ENCODE results near the gene DENND1B.
A peak's percentile ranks its signal among the peaks of the same experiment; 100 is the strongest.

The DENND1B gene

DNA sequence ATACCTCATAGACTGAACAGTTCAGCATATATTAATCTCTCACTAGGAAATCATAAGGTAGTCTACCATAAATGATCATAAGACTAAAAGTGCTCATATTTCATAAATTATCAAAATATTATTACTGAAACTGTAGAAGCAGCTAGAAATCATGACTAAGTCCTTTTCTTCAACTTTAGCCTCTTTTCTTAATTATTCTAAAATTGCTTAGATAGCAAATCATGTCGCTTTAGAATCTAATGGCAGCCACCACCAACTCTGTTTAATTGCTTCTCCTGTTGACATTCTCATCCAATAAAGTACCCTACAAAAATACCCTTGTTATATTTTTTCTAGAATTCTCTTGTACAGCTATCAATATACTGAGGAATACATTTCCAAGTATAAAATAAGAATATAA is 102.9 kb downstream of the DENND1B start:
- Histone ChIP-seq H3K4me2 (ENCODE audit: low read depth, low read length, poor library complexity, severe bottlenecking) (no peak overlapping the region), H2AFZ (ENCODE audit: low read length) (no peak overlapping the region), H3K4me3 (ENCODE audit: low read length, poor library complexity, severe bottlenecking) (no peak overlapping the region), H3F3A (ENCODE audit: low read depth) (no peaks in the 10 kb centered on the region; the same call in 1 of the 2 replicates), H3K36me3 (ENCODE audit: insufficient read depth, low read length) (no peaks in the 10 kb centered on the region), H3K9me2 (replicated peaks; ENCODE audit: low read depth, low read length) (no peaks in the 10 kb centered on the region), H3K79me2 (ENCODE audit: insufficient read depth, low read length) (peaks cover 38% of the 10 kb centered on the region), H3K4me1 (ENCODE audit: insufficient read depth, low read length, poor library complexity, severe bottlenecking) (peaks cover 34% of the 10 kb centered on the region), H4K20me1 (ENCODE audit: insufficient read depth, low read length, poor library complexity, severe bottlenecking) (peaks cover 8% of the 10 kb centered on the region), H3K9me3 (ENCODE audit: insufficient read depth, low read depth, low read length) (no peaks in the 10 kb centered on the region), H3K27me3 (ENCODE audit: insufficient read depth, low read length, poor library complexity, severe bottlenecking) (no peaks in the 10 kb centered on the region), H3K9ac (ENCODE audit: low read depth, low read length, poor library complexity, severe bottlenecking) (no peak overlapping the region)
- no peak for TF ChIP-seq EZH2phosphoT487 (IDR thresholded peaks at IDR 0.05; ENCODE audit: borderline replicate concordance)
- TF ChIP-seq, protein P1, sequence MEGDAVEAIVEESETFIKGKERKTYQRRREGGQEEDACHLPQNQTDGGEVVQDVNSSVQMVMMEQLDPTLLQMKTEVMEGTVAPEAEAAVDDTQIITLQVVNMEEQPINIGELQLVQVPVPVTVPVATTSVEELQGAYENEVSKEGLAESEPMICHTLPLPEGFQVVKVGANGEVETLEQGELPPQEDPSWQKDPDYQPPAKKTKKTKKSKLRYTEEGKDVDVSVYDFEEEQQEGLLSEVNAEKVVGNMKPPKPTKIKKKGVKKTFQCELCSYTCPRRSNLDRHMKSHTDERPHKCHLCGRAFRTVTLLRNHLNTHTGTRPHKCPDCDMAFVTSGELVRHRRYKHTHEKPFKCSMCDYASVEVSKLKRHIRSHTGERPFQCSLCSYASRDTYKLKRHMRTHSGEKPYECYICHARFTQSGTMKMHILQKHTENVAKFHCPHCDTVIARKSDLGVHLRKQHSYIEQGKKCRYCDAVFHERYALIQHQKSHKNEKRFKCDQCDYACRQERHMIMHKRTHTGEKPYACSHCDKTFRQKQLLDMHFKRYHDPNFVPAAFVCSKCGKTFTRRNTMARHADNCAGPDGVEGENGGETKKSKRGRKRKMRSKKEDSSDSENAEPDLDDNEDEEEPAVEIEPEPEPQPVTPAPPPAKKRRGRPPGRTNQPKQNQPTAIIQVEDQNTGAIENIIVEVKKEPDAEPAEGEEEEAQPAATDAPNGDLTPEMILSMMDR (conservative IDR thresholded peaks at IDR 0.05; ENCODE audit: low read length) = no peak

DNA sequence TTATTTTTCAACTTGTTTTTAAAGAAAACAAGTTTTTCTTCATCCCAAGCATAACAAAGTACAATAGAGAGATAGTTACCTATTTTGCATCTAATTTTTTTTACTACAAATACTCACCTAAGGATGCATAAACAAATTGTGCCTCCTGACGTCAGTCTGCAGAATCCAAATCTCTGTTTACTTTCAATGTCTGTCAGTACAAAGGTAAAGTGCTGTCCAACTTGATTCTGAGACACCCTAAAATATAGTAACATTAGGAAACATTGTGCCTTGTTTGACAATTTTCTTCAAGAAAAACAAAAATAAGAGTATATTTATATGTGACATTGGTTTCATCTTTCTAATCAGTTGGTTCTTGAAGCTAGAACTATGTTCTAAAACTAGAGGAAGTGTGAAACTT is 103.4 kb downstream of the DENND1B start:
- H3K4me2 ChIP-seq (ENCODE audit: low read depth, low read length, poor library complexity, severe bottlenecking) = no peak overlapping the region
- TF ChIP-seq, protein P1 (conservative IDR thresholded peaks at IDR 0.05; ENCODE audit: low read length) = no peak
- H3K36me3 ChIP-seq (ENCODE audit: insufficient read depth, low read length) = no peaks in the 10 kb centered on the region
- H3K79me2 ChIP-seq (ENCODE audit: insufficient read depth, low read length) = peaks cover 34% of the 10 kb centered on the region
- H3K9me2 ChIP-seq (replicated peaks; ENCODE audit: low read depth, low read length) = no peaks in the 10 kb centered on the region
- H3K27me3 ChIP-seq (ENCODE audit: insufficient read depth, low read length, poor library complexity, severe bottlenecking) = no peaks in the 10 kb centered on the region
- H4K20me1 ChIP-seq (ENCODE audit: insufficient read depth, low read length, poor library complexity, severe bottlenecking) = peaks cover 8% of the 10 kb centered on the region
- H3K4me3 ChIP-seq (ENCODE audit: low read length, poor library complexity, severe bottlenecking) = no peak overlapping the region
- H3K9ac ChIP-seq (ENCODE audit: low read depth, low read length, poor library complexity, severe bottlenecking) = no peak overlapping the region
- no peaks in the 10 kb centered on the region for H3K9me3 ChIP-seq (ENCODE audit: insufficient read depth, low read depth, low read length)
- H3F3A ChIP-seq (ENCODE audit: low read depth) = no peaks in the 10 kb centered on the region; the same call in 1 of the 2 replicates
- peaks cover 34% of the 10 kb centered on the region for H3K4me1 ChIP-seq (ENCODE audit: insufficient read depth, low read length, poor library complexity, severe bottlenecking)
- H2AFZ ChIP-seq (ENCODE audit: low read length) = no peak overlapping the region

DNA sequence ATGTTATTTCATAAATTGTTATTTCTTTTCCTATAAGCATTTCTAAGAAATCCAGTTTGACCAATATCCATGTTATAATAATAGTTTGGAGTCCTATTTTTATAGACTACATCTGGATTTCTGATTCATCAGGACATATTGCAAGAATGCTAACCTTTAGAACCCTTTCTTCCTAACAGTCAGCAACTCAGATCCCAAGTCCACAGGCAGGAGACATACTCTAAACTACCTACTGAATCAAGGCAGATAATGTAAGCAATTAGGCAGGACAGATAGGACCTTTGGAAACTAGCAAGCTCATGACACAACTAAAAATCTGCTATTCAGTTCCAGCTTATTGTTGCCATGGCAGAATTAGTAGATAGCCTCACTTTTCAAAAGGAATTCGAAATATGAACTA is 104.1 kb downstream of the DENND1B start:
- H3K36me3 ChIP-seq (ENCODE audit: insufficient read depth, low read length) = no peaks in the 10 kb centered on the region
- H3K79me2 ChIP-seq (ENCODE audit: insufficient read depth, low read length) = peaks cover 26% of the 10 kb centered on the region
- H3F3A ChIP-seq (ENCODE audit: low read depth) = no peaks in the 10 kb centered on the region; the same call in 1 of the 2 replicates
- peak overlapping the region; percentile 51 for H3K4me2 ChIP-seq (ENCODE audit: low read depth, low read length, poor library complexity, severe bottlenecking)
- H3K9ac ChIP-seq (ENCODE audit: low read depth, low read length, poor library complexity, severe bottlenecking) = no peak overlapping the region
- no peaks in the 10 kb centered on the region for H3K27me3 ChIP-seq (ENCODE audit: insufficient read depth, low read length, poor library complexity, severe bottlenecking)
- H3K9me2 ChIP-seq (replicated peaks; ENCODE audit: low read depth, low read length) = no peaks in the 10 kb centered on the region
- H3K9me3 ChIP-seq (ENCODE audit: insufficient read depth, low read depth, low read length) = no peaks in the 10 kb centered on the region
- H2AFZ ChIP-seq (ENCODE audit: low read length) = no peak overlapping the region
- H4K20me1 ChIP-seq (ENCODE audit: insufficient read depth, low read length, poor library complexity, severe bottlenecking) = peaks cover 8% of the 10 kb centered on the region
- no peak for TF ChIP-seq EZH2phosphoT487 (IDR thresholded peaks at IDR 0.05; ENCODE audit: borderline replicate concordance)
- TF ChIP-seq, protein P1 (conservative IDR thresholded peaks at IDR 0.05; ENCODE audit: low read length) = no peak
- H3K4me1 ChIP-seq (ENCODE audit: insufficient read depth, low read length, poor library complexity, severe bottlenecking) = peaks cover 30% of the 10 kb centered on the region
- no peak overlapping the region for H3K4me3 ChIP-seq (ENCODE audit: low read length, poor library complexity, severe bottlenecking)
